Stimulated activated CD8-positive, alpha-beta memory T cell treated with anti-CD3 and anti-CD28 coated beads, Interleukin-12 subunit alpha, Interleukin-12 subunit beta, amount 100 ng/mL, for 24 hours (primary cell): ENCODE measurements around the gene TRPV3.

Source experiments
- DNase-seq: peaks from one replicate; pipeline ENCODE4 v3.0.0-alpha.2; 2020; ENCODE audit errors: extremely low read depth

The TRPV3 gene

GRCh38 chr17:3546521-3546920 lies 11.1 kb downstream of the TRPV3 start:
- DNase-seq = no peak

- no peak for DNase-seq
Measured at GRCh38 chr17:3545151-3545550, 12.5 kb downstream of the TRPV3 start.

GRCh38 chr17:3544365-3544764 lies 13.2 kb downstream of the TRPV3 start:
- DNase-seq = no peak

- no peak for DNase-seq
Measured at GRCh38 chr17:3543453-3543852, 14.2 kb downstream of the TRPV3 start.

- DNase-seq = no peak
Measured at GRCh38 chr17:3542410-3543088, 15.1 kb downstream of the TRPV3 start.

- DNase-seq = no peak
Measured at GRCh38 chr17:3539881-3540540, 17.6 kb downstream of the TRPV3 start.

GRCh38 chr17:3536716-3537115 lies 20.9 kb downstream of the TRPV3 start:
- DNase-seq = no peak

- peak; percentile 16 for DNase-seq
Measured at GRCh38 chr17:3535253-3535995, 22.2 kb downstream of the TRPV3 start.

GRCh38 chr17:3534881-3535252 lies 22.7 kb downstream of the TRPV3 start:
- DNase-seq = no peak

GRCh38 chr17:3533752-3534151 lies 23.9 kb downstream of the TRPV3 start:
- DNase-seq = no peak

GRCh38 chr17:3532859-3533142 lies 24.8 kb downstream of the TRPV3 start:
- no peak for DNase-seq

- no peak for DNase-seq
Measured at GRCh38 chr17:3532106-3532858, 25.3 kb downstream of the TRPV3 start.

GRCh38 chr17:3531266-3532101 lies 26.1 kb downstream of the TRPV3 start:
- no peak for DNase-seq

- no peak for DNase-seq
Measured at GRCh38 chr17:3529817-3530741, 27.5 kb downstream of the TRPV3 start.

GRCh38 chr17:3528880-3529511 lies 28.6 kb downstream of the TRPV3 start:
- DNase-seq = no peak

- no peak for DNase-seq
Measured at GRCh38 chr17:3528403-3528851, 29.2 kb downstream of the TRPV3 start.

- DNase-seq = no peak
Measured at GRCh38 chr17:3527896-3528295, 29.7 kb downstream of the TRPV3 start.

- no peak for DNase-seq
Measured at GRCh38 chr17:3527468-3527867, 30.1 kb downstream of the TRPV3 start.

- DNase-seq = no peak
Measured at GRCh38 chr17:3526971-3527370, 30.6 kb downstream of the TRPV3 start.

- DNase-seq = no peak
Measured at GRCh38 chr17:3526491-3526890, 31.1 kb downstream of the TRPV3 start.
